ENCODE data around the gene TMEM238L.

Gene TMEM238L

DNA sequence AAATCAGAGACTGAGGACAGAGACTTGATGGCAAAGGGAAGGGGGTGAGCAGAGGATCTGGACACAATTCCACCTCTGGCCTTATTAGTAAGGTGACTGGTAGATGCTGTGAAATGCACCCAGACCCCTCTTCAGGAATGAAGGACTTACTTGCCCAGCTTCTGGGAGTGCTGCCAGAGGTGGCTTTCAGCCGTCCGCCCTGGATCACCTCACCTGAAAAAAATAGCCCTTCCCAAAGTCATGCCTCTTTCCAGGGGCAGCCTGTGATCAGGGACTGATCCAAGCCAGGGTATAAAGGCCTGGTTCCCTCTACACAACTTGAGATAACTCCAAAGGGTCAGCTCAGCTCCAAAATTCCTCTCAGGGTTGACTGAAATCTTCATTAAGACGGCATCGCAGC is 53.7 kb downstream of the TMEM238L start:
- TF ChIP-seq, protein P1, sequence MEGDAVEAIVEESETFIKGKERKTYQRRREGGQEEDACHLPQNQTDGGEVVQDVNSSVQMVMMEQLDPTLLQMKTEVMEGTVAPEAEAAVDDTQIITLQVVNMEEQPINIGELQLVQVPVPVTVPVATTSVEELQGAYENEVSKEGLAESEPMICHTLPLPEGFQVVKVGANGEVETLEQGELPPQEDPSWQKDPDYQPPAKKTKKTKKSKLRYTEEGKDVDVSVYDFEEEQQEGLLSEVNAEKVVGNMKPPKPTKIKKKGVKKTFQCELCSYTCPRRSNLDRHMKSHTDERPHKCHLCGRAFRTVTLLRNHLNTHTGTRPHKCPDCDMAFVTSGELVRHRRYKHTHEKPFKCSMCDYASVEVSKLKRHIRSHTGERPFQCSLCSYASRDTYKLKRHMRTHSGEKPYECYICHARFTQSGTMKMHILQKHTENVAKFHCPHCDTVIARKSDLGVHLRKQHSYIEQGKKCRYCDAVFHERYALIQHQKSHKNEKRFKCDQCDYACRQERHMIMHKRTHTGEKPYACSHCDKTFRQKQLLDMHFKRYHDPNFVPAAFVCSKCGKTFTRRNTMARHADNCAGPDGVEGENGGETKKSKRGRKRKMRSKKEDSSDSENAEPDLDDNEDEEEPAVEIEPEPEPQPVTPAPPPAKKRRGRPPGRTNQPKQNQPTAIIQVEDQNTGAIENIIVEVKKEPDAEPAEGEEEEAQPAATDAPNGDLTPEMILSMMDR (conservative IDR thresholded peaks at IDR 0.05; ENCODE audit: low read depth, low read length) = no peak
- DNase-seq (ENCODE audit: low read depth) = no peak
- no peak overlapping the region for H3K4me3 ChIP-seq (ENCODE audit: low read length)

DNA sequence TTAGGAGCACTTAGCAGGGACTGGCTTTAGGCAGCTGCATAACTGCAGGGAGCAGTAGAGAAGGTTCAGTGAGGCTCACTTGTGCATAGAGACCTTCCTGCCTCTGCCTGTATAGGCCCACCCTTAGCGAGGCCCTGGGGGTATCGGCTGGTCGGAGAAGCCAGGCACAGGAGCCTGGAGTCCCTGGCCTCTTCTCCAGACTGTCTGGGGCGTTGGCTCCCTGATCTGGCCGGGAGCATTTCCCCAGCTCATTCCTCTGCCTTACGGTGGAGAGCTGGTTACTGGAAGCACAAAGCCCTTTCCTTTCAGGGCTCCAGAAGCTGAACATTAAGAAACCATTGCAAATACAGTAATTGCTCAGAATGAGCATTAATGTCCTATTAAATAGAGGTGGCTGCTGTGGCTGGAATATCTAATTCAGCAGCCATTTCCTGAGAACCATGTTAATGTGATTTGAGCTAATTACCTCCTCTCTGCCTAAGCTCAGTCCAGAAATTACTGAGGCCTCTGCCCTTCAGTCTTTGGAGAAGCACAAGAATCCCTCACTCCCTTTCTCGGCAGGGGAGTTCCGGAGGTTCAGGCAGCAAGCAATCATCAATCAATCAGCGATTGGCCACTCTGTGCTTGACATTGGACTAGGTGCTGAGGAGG is 55.2 kb downstream of the TMEM238L start:
- H3K4me3 ChIP-seq (ENCODE audit: low read length) = no peak overlapping the region
- no peak for DNase-seq (ENCODE audit: low read depth)
- TF ChIP-seq, protein P1 (conservative IDR thresholded peaks at IDR 0.05; ENCODE audit: low read depth, low read length) = no peak

DNA sequence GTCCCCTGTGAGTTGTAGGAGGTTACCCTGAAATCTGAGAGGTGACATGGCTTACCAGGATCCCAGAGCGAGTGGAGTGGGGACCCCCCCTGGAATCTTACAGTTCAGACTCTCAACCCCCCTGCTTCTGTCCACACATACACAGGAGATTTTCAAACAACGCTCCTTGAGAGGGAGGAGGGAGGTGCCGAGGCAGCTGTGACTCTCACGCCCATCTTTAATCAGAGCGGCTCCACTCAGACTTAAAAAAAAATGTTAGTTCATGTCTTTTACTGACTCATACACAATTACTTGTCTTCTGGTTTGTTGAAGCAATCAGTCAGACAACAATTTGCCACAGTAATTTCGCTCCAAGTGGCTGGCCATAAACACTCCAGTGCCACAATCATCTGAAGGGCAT is 58.7 kb downstream of the TMEM238L start:
- no peak for DNase-seq (ENCODE audit: low read depth)
- TF ChIP-seq, protein P1 (conservative IDR thresholded peaks at IDR 0.05; ENCODE audit: low read depth, low read length) = no peak

More for the DNA sequence above, 58.7 kb downstream of the TMEM238L start:
- H3K4me3 ChIP-seq (ENCODE audit: low read length) = no peak overlapping the region

All from retinal pigment epithelial cell (primary cell).